H9 (cell line): ENCODE results near the gene SPDYE18. TPM values are rescaled to one million over a fixed set of nuclear protein-coding genes. Genes with fewer than 3 reads are reported as not detected.
"Not testable (repeated sequence)": the region's sequence is repeated elsewhere in the genome, so short reads cannot be mapped to it uniquely, and the experiment has no call there.

Experiments
- DNase-seq: peaks from one replicate; pipeline ENCODE4 v3.0.0-alpha.2; 2017
- H2AFZ ChIP-seq: one replicate; pipeline ENCODE4 v1.6.1; 2013; ENCODE audit warnings: mild to moderate bottlenecking, low read length, control low read depth, moderate library complexity
- H2AK5ac ChIP-seq: 2 replicates; pipeline ENCODE4 v1.6.1; 2013; ENCODE audit warnings: low read length, control low read depth, mixed read lengths; ENCODE audit not compliant: insufficient read length
- H2BK120ac ChIP-seq: one replicate; pipeline ENCODE4 v1.6.1; 2013; ENCODE audit warnings: low read depth, mild to moderate bottlenecking, low read length, control low read depth, inconsistent platforms; ENCODE audit not compliant: poor library complexity, severe bottlenecking
- H2BK12ac ChIP-seq: 2 replicates; pipeline ENCODE4 v1.6.1; 2013; ENCODE audit warnings: low read length, control low read depth, mixed read lengths, low read depth; ENCODE audit not compliant: insufficient read length
- H2BK15ac ChIP-seq: 2 replicates; pipeline ENCODE4 v1.6.1; 2013; ENCODE audit warnings: low read depth, low read length, control low read depth
- H2BK20ac ChIP-seq: one replicate; pipeline ENCODE4 v1.6.1; 2013; ENCODE audit warnings: low read depth, mild to moderate bottlenecking, low read length, control low read depth, inconsistent platforms; ENCODE audit not compliant: poor library complexity, severe bottlenecking
- H2BK5ac ChIP-seq: 2 replicates; pipeline ENCODE4 v1.6.1; 2013; ENCODE audit warnings: low read length, control low read depth, mixed read lengths; ENCODE audit not compliant: insufficient read length
- H3K14ac ChIP-seq: 2 replicates; pipeline ENCODE4 v1.6.1; 2013; ENCODE audit warnings: low read length, control low read depth; ENCODE audit not compliant: insufficient read depth
- H3K18ac ChIP-seq: 2 replicates; pipeline ENCODE4 v1.6.1; 2013; ENCODE audit warnings: low read depth, mild to moderate bottlenecking, mixed read lengths, low read length, control low read depth; ENCODE audit not compliant: insufficient read length
- H3K23ac ChIP-seq: 2 replicates; pipeline ENCODE4 v1.6.1; 2013; ENCODE audit warnings: low read length, control low read depth, mixed read lengths, low read depth; ENCODE audit not compliant: insufficient read length
- H3K23me2 ChIP-seq: 2 replicates; pipeline ENCODE4 v1.6.1; 2013; ENCODE audit warnings: low read depth, mild to moderate bottlenecking, mixed read lengths, low read length, control low read depth; ENCODE audit not compliant: insufficient read length, poor library complexity, severe bottlenecking
- H3K27ac ChIP-seq: 2 replicates; pipeline ENCODE4 v1.5.1; 2013; ENCODE audit warnings: low read length, control low read depth, mixed read lengths, low read depth; ENCODE audit not compliant: insufficient read length
- H3K27me3 ChIP-seq: 2 replicates; pipeline ENCODE4 v1.6.1; 2013; ENCODE audit warnings: low read length, control low read depth, inconsistent platforms; ENCODE audit not compliant: insufficient read depth
- H3K4ac ChIP-seq: 2 replicates; pipeline ENCODE4 v1.6.1; 2013; ENCODE audit warnings: low read depth, mild to moderate bottlenecking, control low read depth, inconsistent platforms, low read length, moderate library complexity
- H3K4me1 ChIP-seq: 2 replicates; pipeline ENCODE4 v1.6.1; 2013; ENCODE audit warnings: low read length, control low read depth, inconsistent platforms; ENCODE audit not compliant: insufficient read depth
- H3K4me2 ChIP-seq: 2 replicates; pipeline ENCODE4 v1.6.1; 2013; ENCODE audit warnings: low read length, control low read depth, mixed read lengths; ENCODE audit not compliant: insufficient read length, insufficient read depth
- H3K56ac ChIP-seq: 2 replicates; pipeline ENCODE4 v1.6.1; 2013; ENCODE audit warnings: low read depth, mild to moderate bottlenecking, mixed read lengths, low read length, control low read depth; ENCODE audit not compliant: insufficient read length
- H3K79me1 ChIP-seq: 2 replicates; pipeline ENCODE4 v1.6.1; 2013; ENCODE audit warnings: low read depth, mild to moderate bottlenecking, moderate library complexity, low read length, control low read depth, inconsistent platforms; ENCODE audit not compliant: insufficient read depth, poor library complexity, severe bottlenecking
- H3K79me2 ChIP-seq: 2 replicates; pipeline ENCODE4 v1.6.1; 2013; ENCODE audit warnings: low read length, control low read depth, inconsistent platforms; ENCODE audit not compliant: insufficient read depth
- H3K9ac ChIP-seq: 2 replicates; pipeline ENCODE4 v1.6.1; 2013; ENCODE audit warnings: low read length, control low read depth, mixed read lengths; ENCODE audit not compliant: insufficient read length; ENCODE audit errors: extremely low read depth
- H3K9me3 ChIP-seq: one replicate; pipeline ENCODE4 v1.6.1; 2013; ENCODE audit warnings: low read depth, low read length, inconsistent platforms; ENCODE audit not compliant: control insufficient read depth
- H3T11ph ChIP-seq: one replicate; pipeline ENCODE4 v1.6.1; 2013; ENCODE audit warnings: mild to moderate bottlenecking, low read length, control low read depth, inconsistent platforms
- H4K20me1 ChIP-seq: one replicate; pipeline ENCODE4 v1.6.1; 2013; ENCODE audit not compliant: control insufficient read depth, insufficient read length, insufficient read depth
- H4K5ac ChIP-seq: 2 replicates; pipeline ENCODE4 v1.6.1; 2013; ENCODE audit warnings: low read depth, mild to moderate bottlenecking, mixed read lengths, low read length, control low read depth; ENCODE audit not compliant: insufficient read length
- H4K8ac ChIP-seq: replicated peaks from 2 replicates; pipeline ENCODE4 v1.6.1; 2013; ENCODE audit warnings: low read length, control low read depth, mixed read lengths, low read depth; ENCODE audit not compliant: insufficient read length
- H4K91ac ChIP-seq: 2 replicates; pipeline ENCODE4 v1.6.1; 2013; ENCODE audit warnings: low read depth, mild to moderate bottlenecking, moderate library complexity, mixed read lengths, low read length, control low read depth; ENCODE audit not compliant: insufficient read length
- H3K27ac Mint-ChIP-seq, 3 experiments: 2 replicates in 2 of 3; 3 replicates in 1 of 3; pipeline ENCODE4 v1.8.0; 2020 to 2021; ENCODE audit warnings: mixed read lengths in 3 of 3, mild to moderate bottlenecking in 1 of 3, moderate library complexity in 1 of 3
- H3K27me3 Mint-ChIP-seq: 2 replicates; pipeline ENCODE4 v1.8.0; 2021; ENCODE audit warnings: low read depth, mild to moderate bottlenecking, moderate library complexity, mixed read lengths
- H3K36me3 Mint-ChIP-seq, 3 experiments: 2 replicates in 2 of 3; 3 replicates in 1 of 3; pipeline ENCODE4 v1.8.0; 2020 to 2021; ENCODE audit warnings: low read depth in 3 of 3, mixed read lengths in 3 of 3; ENCODE audit not compliant: insufficient read depth in 1 of 3
- H3K4me1 Mint-ChIP-seq, 2 experiments: 2 replicates each; pipeline ENCODE4 v1.8.0; 2020; ENCODE audit warnings: mixed read lengths in 2 of 2
- H3K4me3 Mint-ChIP-seq, 2 experiments: 2 replicates in 1 of 2; 3 replicates in 1 of 2; pipeline ENCODE4 v1.8.0; 2020 to 2021; ENCODE audit warnings: mild to moderate bottlenecking in 2 of 2, mixed read lengths in 2 of 2, moderate library complexity in 1 of 2
- H3K9me3 Mint-ChIP-seq, 2 experiments: 2 replicates in 1 of 2; 3 replicates in 1 of 2; pipeline ENCODE4 v1.8.0; 2020; ENCODE audit warnings: mild to moderate bottlenecking in 2 of 2, mixed read lengths in 2 of 2, moderate library complexity in 1 of 2
- WGBS: extraction: QIAGEN DNeasy Blood & Tissue Kit; methylation state at CpG from one replicate; pipeline ENCODE4 v1.1.7; 2013; ENCODE audit warnings: missing lambda C conversion rate, low lambda C conversion rate, mixed read lengths; ENCODE audit not compliant: insufficient read length; ENCODE audit errors: extremely low coverage; 5-methylcytosine and 5-hydroxymethylcytosine counted together
- long read RNA-seq: library from polyadenylated mRNA; unstranded; transcript quantifications from one replicate; pipeline ENCODE4 v2.0.0, GENCODE V29; 2020
- total RNA-seq: library from RNA; stranded (reverse); gene quantifications from 2 replicates; pipeline ENCODE4 v1.2.1, GENCODE V29; 2021

SPDYE18 gene
- total RNA-seq, result not detected in 2 replicates
- long read RNA-seq, partial matches to known transcripts, result 0 of 3 reads
- long read RNA-seq, other reads (novel, unspliced or antisense), result 3 of 3 reads

GRCh38 chr7:77062557-77062956 is at the start of gene SPDYE18:
Gene SPDYE18 (minus strand): TSS chr7:77062558. CDS start chr7:77060512, 2,046 bp downstream.
- H3K79me2 ChIP-seq, H3K36me3 Mint-ChIP-seq, H3K4ac ChIP-seq, H3K9me3 ChIP-seq, H2BK12ac ChIP-seq, H3K27me3 Mint-ChIP-seq, H3K23me2 ChIP-seq, H3K4me3 Mint-ChIP-seq, H3K9me3 Mint-ChIP-seq, H3K23ac ChIP-seq, H3K4me2 ChIP-seq, H3K9ac ChIP-seq, H2BK20ac ChIP-seq, H3K18ac ChIP-seq, H4K8ac ChIP-seq, H3K27ac ChIP-seq, H3K4me1 Mint-ChIP-seq, H2BK5ac ChIP-seq, H3K14ac ChIP-seq, H3K4me1 ChIP-seq, H3T11ph ChIP-seq, H4K91ac ChIP-seq, H4K20me1 ChIP-seq, H3K79me1 ChIP-seq, H4K5ac ChIP-seq, H3K56ac ChIP-seq, H2AFZ ChIP-seq, H3K27ac Mint-ChIP-seq, H2BK15ac ChIP-seq, H3K27me3 ChIP-seq, H2BK120ac ChIP-seq, DNase-seq, H2AK5ac ChIP-seq: not testable (repeated sequence)
- no CpG with 5 or more reads among the region's 4 CpGs for WGBS

- H3K9me3 ChIP-seq, H2BK5ac ChIP-seq, H3K4me1 ChIP-seq, H3K27ac ChIP-seq, H2BK120ac ChIP-seq, H4K20me1 ChIP-seq, H3K23ac ChIP-seq, H3K36me3 Mint-ChIP-seq, H4K91ac ChIP-seq, H3K14ac ChIP-seq, H3K79me1 ChIP-seq, H3K4me2 ChIP-seq, H2BK12ac ChIP-seq, H3T11ph ChIP-seq, H3K4ac ChIP-seq, H2BK15ac ChIP-seq, H3K27me3 Mint-ChIP-seq, H3K79me2 ChIP-seq, H3K4me3 Mint-ChIP-seq, H4K5ac ChIP-seq, H3K9ac ChIP-seq, H3K27ac Mint-ChIP-seq, H3K56ac ChIP-seq, H3K23me2 ChIP-seq, DNase-seq, H3K18ac ChIP-seq, H3K4me1 Mint-ChIP-seq, H4K8ac ChIP-seq, H2AFZ ChIP-seq, H3K27me3 ChIP-seq, H2AK5ac ChIP-seq, H3K9me3 Mint-ChIP-seq, H2BK20ac ChIP-seq: not testable (repeated sequence)
- no CpG with 5 or more reads among the region's 1 CpG for WGBS
Observed at GRCh38 chr7:77108362-77108761, 46.0 kb upstream of the SPDYE18 start.
